ENCODE measurements around the gene HDAC4. TPM values are rescaled to one million over a fixed set of nuclear protein-coding genes. Genes with fewer than 3 reads are reported as not detected.

Gene HDAC4
- total and polyA plus RNA-seq, 2 experiments from 2014 or later = 8.1 to 41.8 TPM

GRCh38 chr2:239392688-239393387, 8.0 kb downstream of the HDAC4 start (continued):
- no peak for TF ChIP-seq ZNF462 (CRISPR knock-in tag; IDR thresholded peaks at IDR 0.05)
- TF ChIP-seq ZNF331 (CRISPR knock-in tag; IDR thresholded peaks at IDR 0.05; ENCODE audit: low read depth) = no peak
- TF ChIP-seq, protein P1, sequence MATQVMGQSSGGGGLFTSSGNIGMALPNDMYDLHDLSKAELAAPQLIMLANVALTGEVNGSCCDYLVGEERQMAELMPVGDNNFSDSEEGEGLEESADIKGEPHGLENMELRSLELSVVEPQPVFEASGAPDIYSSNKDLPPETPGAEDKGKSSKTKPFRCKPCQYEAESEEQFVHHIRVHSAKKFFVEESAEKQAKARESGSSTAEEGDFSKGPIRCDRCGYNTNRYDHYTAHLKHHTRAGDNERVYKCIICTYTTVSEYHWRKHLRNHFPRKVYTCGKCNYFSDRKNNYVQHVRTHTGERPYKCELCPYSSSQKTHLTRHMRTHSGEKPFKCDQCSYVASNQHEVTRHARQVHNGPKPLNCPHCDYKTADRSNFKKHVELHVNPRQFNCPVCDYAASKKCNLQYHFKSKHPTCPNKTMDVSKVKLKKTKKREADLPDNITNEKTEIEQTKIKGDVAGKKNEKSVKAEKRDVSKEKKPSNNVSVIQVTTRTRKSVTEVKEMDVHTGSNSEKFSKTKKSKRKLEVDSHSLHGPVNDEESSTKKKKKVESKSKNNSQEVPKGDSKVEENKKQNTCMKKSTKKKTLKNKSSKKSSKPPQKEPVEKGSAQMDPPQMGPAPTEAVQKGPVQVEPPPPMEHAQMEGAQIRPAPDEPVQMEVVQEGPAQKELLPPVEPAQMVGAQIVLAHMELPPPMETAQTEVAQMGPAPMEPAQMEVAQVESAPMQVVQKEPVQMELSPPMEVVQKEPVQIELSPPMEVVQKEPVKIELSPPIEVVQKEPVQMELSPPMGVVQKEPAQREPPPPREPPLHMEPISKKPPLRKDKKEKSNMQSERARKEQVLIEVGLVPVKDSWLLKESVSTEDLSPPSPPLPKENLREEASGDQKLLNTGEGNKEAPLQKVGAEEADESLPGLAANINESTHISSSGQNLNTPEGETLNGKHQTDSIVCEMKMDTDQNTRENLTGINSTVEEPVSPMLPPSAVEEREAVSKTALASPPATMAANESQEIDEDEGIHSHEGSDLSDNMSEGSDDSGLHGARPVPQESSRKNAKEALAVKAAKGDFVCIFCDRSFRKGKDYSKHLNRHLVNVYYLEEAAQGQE (IDR thresholded peaks at IDR 0.05; ENCODE audit: unreplicated experiment) = no peak
- TF ChIP-seq NANOG (IDR thresholded peaks at IDR 0.05; ENCODE audit: borderline replicate concordance) = no peak
- no peak for TF ChIP-seq CREB1 (CRISPR knock-in tag; IDR thresholded peaks at IDR 0.05; ENCODE audit: low read depth)

DNA sequence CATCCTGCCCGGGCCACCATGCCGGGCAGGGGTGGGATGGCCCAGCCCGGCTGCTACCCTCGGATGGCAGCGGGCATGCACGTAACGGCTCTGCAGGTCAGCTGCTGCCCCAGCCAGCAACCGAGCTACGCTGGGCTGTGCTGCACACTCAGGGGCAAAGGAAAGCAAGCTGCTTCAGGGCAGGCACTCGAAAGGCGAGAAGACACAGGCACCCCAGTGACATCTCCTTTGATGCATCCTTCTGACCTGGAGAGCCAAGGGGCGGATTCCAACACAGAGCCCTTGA, 8.8 kb downstream of the HDAC4 start:
- H3K4me1 Mint-ChIP-seq = peaks cover 23% of the 10 kb centered on the region
- no peaks in the 10 kb centered on the region for H3F3A ChIP-seq (replicated peaks; ENCODE audit: low read depth)
- no peak for ATAC-seq
- H3K4me2 ChIP-seq = no peak overlapping the region
- no peaks in the 10 kb centered on the region for H3K36me3 ChIP-seq (ENCODE audit: insufficient read depth)
- no peak overlapping the region for H3K27ac Mint-ChIP-seq
- H3K4me3 ChIP-seq = no peak overlapping the region
- H3K4me1 ChIP-seq (ENCODE audit: insufficient read depth) = no peaks in the 10 kb centered on the region
- peaks cover 4% of the 10 kb centered on the region for H3K27me3 Mint-ChIP-seq (ENCODE audit: insufficient read depth, low read depth, poor library complexity)
- H4K20me1 ChIP-seq (replicated peaks; ENCODE audit: insufficient read depth) = peaks cover 32% of the 10 kb centered on the region
- H3K27ac ChIP-seq (ENCODE audit: low read depth) = no peak overlapping the region
- peaks cover 12% of the 10 kb centered on the region for H3K36me3 Mint-ChIP-seq (ENCODE audit: low read depth)
- no peak overlapping the region for H3K4me3 Mint-ChIP-seq
- peaks cover 96% of the 10 kb centered on the region for H3K79me2 ChIP-seq (replicated peaks; ENCODE audit: insufficient read depth)
- no peaks in the 10 kb centered on the region for H3K9me2 ChIP-seq (ENCODE audit: insufficient read depth)
- H3K27me3 ChIP-seq (ENCODE audit: insufficient read depth) = no peaks in the 10 kb centered on the region
- H2AFZ ChIP-seq = no peak overlapping the region
- DNase-seq (ENCODE audit: low spot score) = no peak
- H3K9me3 Mint-ChIP-seq = no peaks in the 10 kb centered on the region
- no peak for TF ChIP-seq JUNB (IDR thresholded peaks at IDR 0.05; ENCODE audit: unreplicated experiment)
- no peak for TF ChIP-seq NANOG (IDR thresholded peaks at IDR 0.05; ENCODE audit: borderline replicate concordance)
- no peak for TF ChIP-seq STAT1 (IDR thresholded peaks at IDR 0.05; ENCODE audit: unreplicated experiment)
- TF ChIP-seq ZNF114 (CRISPR knock-in tag; IDR thresholded peaks at IDR 0.05) = no peak
- no peak for TF ChIP-seq EZH2 (IDR thresholded peaks at IDR 0.05; ENCODE audit: low read depth, unreplicated experiment)
- no peak for TF ChIP-seq CREB1 (CRISPR knock-in tag; IDR thresholded peaks at IDR 0.05; ENCODE audit: low read depth)
- no peak for TF ChIP-seq CTCF (conservative IDR thresholded peaks at IDR 0.05; ENCODE audit: low read depth in 2 of 2)
- no peak for TF ChIP-seq EZH2phosphoT487 (IDR thresholded peaks at IDR 0.05; ENCODE audit: unreplicated experiment)

All from GM23338 (cell line).